GM19099 (cell line): ENCODE measurements around the gene ANO4.

Experiments used
- POLR2A ChIP-seq: IDR thresholded peaks from 3 replicates; pipeline ENCODE4 v1.6.1; 2011; ENCODE audit warnings: low read depth; ENCODE audit not compliant: insufficient read length; ENCODE audit errors: extremely low read depth

ANO4 gene

DNA sequence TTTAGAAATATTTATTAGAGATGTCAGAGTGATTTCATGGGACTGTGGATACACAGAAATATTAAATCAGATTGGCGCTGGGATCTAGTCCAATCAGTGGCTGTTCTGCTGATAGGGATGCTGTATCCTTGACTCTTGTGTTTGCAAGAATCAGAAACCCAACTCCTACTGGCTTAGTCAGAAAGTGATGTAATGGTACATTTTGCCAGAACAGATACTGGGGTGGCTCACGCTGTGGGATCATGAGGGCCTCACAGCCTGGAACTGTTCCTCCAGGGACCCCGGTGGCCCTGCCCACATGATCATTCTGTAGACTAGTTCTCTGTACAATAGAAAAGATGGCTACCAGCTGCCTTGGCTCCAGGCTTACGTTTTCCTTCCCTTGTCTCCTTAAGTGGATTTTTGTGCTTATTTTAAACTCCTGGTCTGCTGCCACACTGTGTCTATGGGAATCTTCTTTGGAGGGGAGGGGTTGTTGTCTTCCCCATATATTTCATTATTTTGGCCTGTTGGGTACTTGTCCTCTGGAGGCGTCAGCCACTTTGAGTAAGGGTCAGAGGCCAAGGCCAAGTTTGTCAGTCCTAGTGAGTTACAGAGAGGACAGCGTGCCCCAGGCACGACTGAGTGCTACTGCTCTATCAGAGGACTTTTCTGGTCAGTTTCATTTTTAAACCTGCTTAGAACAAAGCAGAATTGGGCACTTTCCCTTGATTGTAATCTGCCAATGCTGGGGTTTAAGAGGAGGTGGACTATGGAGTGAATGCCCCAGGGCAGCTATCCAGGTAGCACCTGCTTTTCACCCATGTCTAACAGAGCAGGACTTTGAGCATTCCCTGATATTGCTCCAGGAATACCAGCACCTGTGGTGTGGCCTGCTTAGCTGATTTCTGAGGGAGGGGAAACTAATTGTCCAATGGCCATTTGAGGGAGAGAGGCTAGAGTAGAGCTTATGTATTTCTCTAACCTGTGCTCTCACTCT, 251.2 kb downstream of the ANO4 start:
- no peak for TF ChIP-seq POLR2A

DNA sequence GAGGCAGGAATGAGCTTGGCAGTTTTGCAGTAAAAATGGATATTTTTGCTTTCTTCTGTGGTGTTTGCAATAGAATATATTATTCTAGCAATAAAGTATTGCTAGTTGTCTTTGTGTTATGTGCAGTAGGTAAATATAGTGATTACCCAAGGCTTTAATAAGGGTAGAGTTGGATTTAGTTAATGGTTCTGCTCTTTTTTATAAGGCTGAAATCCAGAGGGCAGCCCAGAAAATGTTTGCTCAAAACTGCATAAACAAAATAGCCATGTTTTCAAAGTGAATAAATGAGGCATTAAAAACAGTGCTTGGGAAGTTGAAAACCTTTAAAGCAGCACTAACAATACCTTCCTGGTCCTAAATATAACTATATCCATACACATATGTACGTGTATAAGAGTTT, 253.1 kb downstream of the ANO4 start:
- TF ChIP-seq POLR2A, result no peak

- no peak for TF ChIP-seq POLR2A
Observed at GRCh38 chr12:101050631-101051030, 256.1 kb downstream of the ANO4 start.

GRCh38 chr12:101051151-101051550, 256.6 kb downstream of the ANO4 start:
- TF ChIP-seq POLR2A, result no peak

GRCh38 chr12:101051901-101052550, 257.4 kb downstream of the ANO4 start:
- no peak for TF ChIP-seq POLR2A

- no peak for TF ChIP-seq POLR2A
Observed at GRCh38 chr12:101053203-101053602, 258.6 kb downstream of the ANO4 start.

- no peak for TF ChIP-seq POLR2A
Observed at GRCh38 chr12:101055940-101056339, 261.4 kb downstream of the ANO4 start.

DNA sequence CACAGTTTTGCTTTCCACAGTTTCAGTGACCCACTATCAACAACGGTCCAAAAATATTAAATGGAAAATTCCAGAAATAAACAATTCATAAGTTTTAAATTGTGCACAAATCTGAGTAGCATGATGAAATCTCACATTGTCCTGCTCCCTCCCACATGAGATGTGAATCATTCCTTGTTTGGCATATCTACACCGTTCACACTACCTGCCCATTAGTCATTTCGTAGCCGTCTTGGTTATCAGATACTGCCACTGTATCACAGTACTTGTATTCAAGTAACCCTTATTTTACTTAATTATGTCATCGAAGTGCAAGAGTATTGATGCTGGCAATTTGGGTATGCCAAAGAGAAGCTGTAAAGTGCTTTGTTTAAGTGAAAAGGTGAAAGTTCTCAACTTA, 270.1 kb downstream of the ANO4 start:
- TF ChIP-seq POLR2A, result no peak

- TF ChIP-seq POLR2A, result no peak
Observed at GRCh38 chr12:101066489-101066888, 271.9 kb downstream of the ANO4 start.

GRCh38 chr12:101068402-101068801, 273.8 kb downstream of the ANO4 start:
- no peak for TF ChIP-seq POLR2A

DNA sequence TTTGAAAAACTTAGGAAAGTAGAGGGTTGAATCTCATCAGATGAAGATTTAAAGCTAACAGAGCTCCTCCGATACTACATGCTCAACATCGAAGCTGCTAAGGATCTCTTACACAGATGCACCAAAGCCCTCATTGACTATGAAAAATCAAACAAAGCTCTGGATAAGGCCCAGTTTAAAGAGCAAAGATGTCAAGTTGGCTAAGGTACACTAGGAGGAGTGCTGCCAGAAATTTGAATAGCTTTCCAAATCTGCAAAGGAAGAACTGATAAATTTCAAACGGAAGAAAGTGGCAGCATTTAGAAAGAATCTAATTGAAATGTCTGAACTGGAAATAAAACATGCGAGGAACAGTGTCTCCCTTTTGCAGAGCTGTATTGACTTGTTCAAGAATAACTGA, 274.3 kb downstream of the ANO4 start:
- TF ChIP-seq POLR2A, result no peak

DNA sequence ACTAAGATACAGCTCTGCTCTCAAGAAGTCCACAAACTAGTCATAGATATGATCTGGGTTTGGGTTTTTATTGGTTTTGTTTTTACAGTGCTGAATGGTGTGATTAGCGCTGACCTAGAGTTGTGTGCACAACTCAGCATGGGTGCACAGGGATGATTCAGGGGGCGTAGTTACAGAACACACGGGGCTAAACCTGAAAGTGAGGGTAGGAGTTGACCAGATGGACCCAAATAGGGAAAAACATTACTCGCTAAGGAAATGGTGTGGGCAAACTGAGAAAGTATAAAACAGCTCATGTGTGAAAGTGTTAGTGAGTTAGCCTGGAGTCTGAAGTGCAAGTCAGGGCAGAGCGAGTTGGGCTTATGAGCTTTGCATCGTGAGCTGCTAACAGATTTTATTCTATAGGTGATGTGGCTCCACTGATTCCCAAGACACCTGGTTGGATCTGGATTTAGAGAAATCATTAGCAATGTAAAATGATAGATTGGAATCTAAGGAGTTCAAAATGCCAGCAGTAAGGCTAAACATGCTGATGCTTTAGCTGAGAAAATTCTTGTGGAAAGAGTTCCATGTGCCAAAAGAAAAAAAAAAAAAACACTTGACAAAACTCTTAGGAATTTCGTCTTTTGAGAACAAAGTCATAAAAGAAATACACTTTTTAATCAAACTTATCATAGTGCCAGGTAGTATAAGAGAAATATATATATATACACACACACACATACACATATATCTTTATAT, 280.5 kb downstream of the ANO4 start:
- TF ChIP-seq POLR2A, result no peak

DNA sequence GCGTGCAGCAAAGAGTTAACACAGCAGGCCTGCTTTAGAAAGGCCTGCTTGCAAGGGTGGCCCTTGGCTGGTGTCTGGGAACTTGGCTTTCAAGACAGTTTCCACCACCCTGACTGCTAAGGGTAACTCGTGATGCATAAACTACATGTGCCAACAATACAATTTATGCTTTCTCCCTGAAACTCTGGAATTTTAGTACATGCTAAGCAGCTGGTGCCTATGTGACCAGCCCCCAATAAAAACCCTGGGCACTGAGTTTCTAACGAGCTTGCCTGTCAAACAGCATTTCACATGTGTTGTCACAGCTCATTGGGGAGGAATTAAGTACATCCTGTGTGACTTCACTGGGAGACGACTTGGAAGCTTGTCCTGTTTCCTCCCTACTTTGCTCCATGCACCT, 282.3 kb downstream of the ANO4 start:
- TF ChIP-seq POLR2A, result no peak

GRCh38 chr12:101077791-101078528, 283.4 kb downstream of the ANO4 start:
- TF ChIP-seq POLR2A, result no peak
